CD1c-positive myeloid dendritic cell (primary cell): Measurements from ENCODE around the gene BMP7.

ENCODE experiments used
- DNase-seq: peaks from one replicate; pipeline ENCODE4 v3.0.0-alpha.2; 2016; ENCODE audit errors: extremely low spot score

The BMP7 gene

GRCh38 chr20:57147185-57147584 is 119.3 kb downstream of the BMP7 start:
- DNase-seq: no peak

- no peak for DNase-seq
Observed at GRCh38 chr20:57146155-57146554, 120.3 kb downstream of the BMP7 start.

- no peak for DNase-seq
Observed at GRCh38 chr20:57145089-57145631, 121.3 kb downstream of the BMP7 start.

GRCh38 chr20:57143173-57143572 is 123.3 kb downstream of the BMP7 start:
- DNase-seq: no peak

GRCh38 chr20:57142667-57143066 is 123.8 kb downstream of the BMP7 start:
- no peak for DNase-seq

GRCh38 chr20:57141492-57141891 is 124.9 kb downstream of the BMP7 start:
- DNase-seq: no peak

GRCh38 chr20:57140416-57140965 is 126.0 kb downstream of the BMP7 start:
- no peak for DNase-seq

- DNase-seq: no peak
Observed at GRCh38 chr20:57139342-57140093, 126.9 kb downstream of the BMP7 start.

- no peak for DNase-seq
Observed at GRCh38 chr20:57138198-57138995, 128.0 kb downstream of the BMP7 start.

- no peak for DNase-seq
Observed at GRCh38 chr20:57137676-57138075, 128.8 kb downstream of the BMP7 start.

- no peak for DNase-seq
Observed at GRCh38 chr20:57136734-57137133, 129.7 kb downstream of the BMP7 start.

- DNase-seq: no peak
Observed at GRCh38 chr20:57135875-57136274, 130.6 kb downstream of the BMP7 start.

- DNase-seq: no peak
Observed at GRCh38 chr20:57134804-57135203, 131.6 kb downstream of the BMP7 start.

- DNase-seq: no peak
Observed at GRCh38 chr20:57133926-57134650, 132.4 kb downstream of the BMP7 start.

GRCh38 chr20:57131601-57132391 is 134.6 kb downstream of the BMP7 start:
- no peak for DNase-seq

- DNase-seq: no peak
Observed at GRCh38 chr20:57131077-57131476, 135.4 kb downstream of the BMP7 start.

GRCh38 chr20:57130160-57130772 is 136.2 kb downstream of the BMP7 start:
- DNase-seq: no peak

GRCh38 chr20:57129303-57129702 is 137.1 kb downstream of the BMP7 start:
- no peak for DNase-seq

- DNase-seq: no peak
Observed at GRCh38 chr20:57128044-57128757, 138.2 kb downstream of the BMP7 start.

- no peak for DNase-seq
Observed at GRCh38 chr20:57126481-57127092, 139.9 kb downstream of the BMP7 start.
